ENCODE results near the gene RGR. TPM values are rescaled to one million over a fixed set of nuclear protein-coding genes. Genes with fewer than 3 reads are reported as not detected.

Gene RGR
- total RNA-seq, 1 experiment from 2014 or later, result not detected

- no TSS peak for BruUV-seq (replicated peaks)
- intact Hi-C loops (cut with micrococcal nuclease; ENCODE audit: unreplicated experiment), result no loop called here
- ATAC-seq, result 0 out of 2 replicates have a peak, but pooled peaks have one; percentile 26
- Histone ChIP-seq H3K4me3 (ENCODE audit: low read depth in 2 of 2, low read length in 2 of 2) (no peak overlapping the region), H3K36me3 (ENCODE audit: control insufficient read depth, insufficient read depth, low read length) (no peaks in the 10 kb centered on the region), H3K27ac (ENCODE audit: low read length) (no peak overlapping the region), H3K27me3 (ENCODE audit: control insufficient read depth, insufficient read depth, low read length) (peaks cover 10% of the 10 kb centered on the region; the same call in 1 of the 2 replicates), H3K9me3 (ENCODE audit: control insufficient read depth, insufficient read depth, low read depth, low read length) (no peaks in the 10 kb centered on the region), H3K4me1 (ENCODE audit: control insufficient read depth, insufficient read depth, low read length) (no peaks in the 10 kb centered on the region)
- ChIA-PET CTCF (no interaction called here), POLR2A (no interaction called here)
- no peak for DNase-seq (ENCODE audit: low read depth, low spot score)
- no peak for TF ChIP-seq POLR2AphosphoS5 (IDR thresholded peaks at IDR 0.05; ENCODE audit: low read depth, low read length)
- no peak for TF ChIP-seq SIN3A (IDR thresholded peaks at IDR 0.05; ENCODE audit: borderline replicate concordance, insufficient read depth, low read depth, low read length)
- no peak for TF ChIP-seq CTCF (IDR thresholded peaks at IDR 0.05)
- no peak for TF ChIP-seq TCF7L2 (IDR thresholded peaks at IDR 0.05; ENCODE audit: low read depth, low read length)
- TF ChIP-seq REST (IDR thresholded peaks at IDR 0.05; ENCODE audit: insufficient read depth in 1 of 2, low read depth in 2 of 2, low read length in 1 of 2), result no peak
- in situ Hi-C loops (cut with HindIII; ENCODE audit: low pct_unique_long_range_greater_than_20kb, low sequenced_read_pairs), result no loop called here
These were observed 12.5 kb upstream of the RGR start for GRCh38 chr10:84232376-84232775.

- DNase-seq (ENCODE audit: low read depth, low spot score), result no peak
- POLR2A ChIA-PET, result interaction anchor here (0.6 kb wide), 1 partner anchor 232 kb away, joined by 5 read pairs; no protein-coding TSS in a partner anchor
- Histone ChIP-seq H3K27me3 (ENCODE audit: control insufficient read depth, insufficient read depth, low read length) (peaks cover 8% of the 10 kb centered on the region; the same call in 1 of the 2 replicates), H3K4me1 (ENCODE audit: control insufficient read depth, insufficient read depth, low read length) (no peaks in the 10 kb centered on the region), H3K4me3 (ENCODE audit: low read depth in 2 of 2, low read length in 2 of 2) (no peak overlapping the region), H3K36me3 (ENCODE audit: control insufficient read depth, insufficient read depth, low read length) (no peaks in the 10 kb centered on the region), H3K27ac (ENCODE audit: low read length) (no peak overlapping the region), H3K9me3 (ENCODE audit: control insufficient read depth, insufficient read depth, low read depth, low read length) (no peaks in the 10 kb centered on the region)
- in situ Hi-C loops (cut with HindIII; ENCODE audit: low pct_unique_long_range_greater_than_20kb, low sequenced_read_pairs) (no loop called here), intact Hi-C loops (cut with micrococcal nuclease; ENCODE audit: unreplicated experiment) (no loop called here)
- no peak for ATAC-seq
- no peak for TF ChIP-seq POLR2AphosphoS5 (IDR thresholded peaks at IDR 0.05; ENCODE audit: low read depth, low read length)
- CTCF ChIA-PET, result interaction anchor here (0.6 kb wide), 1 partner anchor 23 kb away, joined by 3 read pairs; no protein-coding TSS in a partner anchor
- BruUV-seq (replicated peaks), result no TSS peak
These were observed 10.9 kb upstream of the RGR start for GRCh38 chr10:84233940-84234339.

GRCh38 chr10:84234479-84234878 lies 10.4 kb upstream of the RGR start:
- Histone ChIP-seq H3K36me3 (ENCODE audit: control insufficient read depth, insufficient read depth, low read length) (no peaks in the 10 kb centered on the region), H3K27me3 (ENCODE audit: control insufficient read depth, insufficient read depth, low read length) (peaks cover 12% of the 10 kb centered on the region; the same call in 1 of the 2 replicates), H3K4me1 (ENCODE audit: control insufficient read depth, insufficient read depth, low read length) (no peaks in the 10 kb centered on the region), H3K4me3 (ENCODE audit: low read depth in 2 of 2, low read length in 2 of 2) (no peak overlapping the region), H3K27ac (ENCODE audit: low read length) (no peak overlapping the region), H3K9me3 (ENCODE audit: control insufficient read depth, insufficient read depth, low read depth, low read length) (no peaks in the 10 kb centered on the region)
- no TSS peak for BruUV-seq (replicated peaks)
- POLR2A ChIA-PET, result no interaction called here
- CTCF ChIA-PET, result no interaction called here
- in situ Hi-C loops (cut with HindIII; ENCODE audit: low pct_unique_long_range_greater_than_20kb, low sequenced_read_pairs), result no loop called here
- TF ChIP-seq CTCF (IDR thresholded peaks at IDR 0.05), result no peak
- no peak for TF ChIP-seq REST (IDR thresholded peaks at IDR 0.05; ENCODE audit: insufficient read depth in 1 of 2, low read depth in 2 of 2, low read length in 1 of 2)
- TF ChIP-seq TCF7L2 (IDR thresholded peaks at IDR 0.05; ENCODE audit: low read depth, low read length), result no peak
- ATAC-seq (no peak), DNase-seq (ENCODE audit: low read depth, low spot score) (no peak)
- intact Hi-C loops (cut with micrococcal nuclease; ENCODE audit: unreplicated experiment), result no loop called here
